Breast epithelium (tissue), 4 donors: Measurements from ENCODE around the gene LRRTM4. TPM values are rescaled to one million over a fixed set of nuclear protein-coding genes. Genes with fewer than 3 reads are reported as not detected.
"Not testable (repeated sequence)": the region's sequence is repeated elsewhere in the genome, so short reads cannot be mapped to it uniquely, and the experiment has no call there.

ENCODE experiments used
- DNase-seq, 2 donors: peaks; one replicate each; pipeline ENCODE4 v3.0.0-alpha.2; 2019; ENCODE audit warnings: low spot score in 2 of 2
- H3K27ac ChIP-seq, 2 donors: fragments of 200-600 bp; sonication (generic) in 1 of 2; one replicate each; pipeline ENCODE4 v1.5.1; 2016 to 2019; ENCODE audit warnings: mild to moderate bottlenecking in 1 of 2
- H3K27me3 ChIP-seq, 2 donors: fragments of 200-600 bp; sonication (generic) in 1 of 2; one replicate each; pipeline versions ENCODE4 v1.5.1 to v1.6.0; 2017 to 2019; ENCODE audit warnings: control low read depth in 1 of 2, mild to moderate bottlenecking in 1 of 2
- H3K36me3 ChIP-seq: fragments of 200-600 bp; one replicate; pipeline ENCODE4 v1.5.1; 2019
- H3K4me1 ChIP-seq, 2 donors: fragments of 200-600 bp; sonication (generic); one replicate each; pipeline ENCODE4 v1.5.1; 2016 to 2019; ENCODE audit warnings: control low read depth in 1 of 2
- H3K4me3 ChIP-seq, 3 donors: fragments of 200-600 bp; sonication (generic); 1 replicate in 2 of 3; 2 replicates in 1 of 3; pipeline ENCODE4 v1.5.1; 2016 to 2019; ENCODE audit warnings: mild to moderate bottlenecking in 3 of 3, moderate library complexity in 2 of 3
- H3K9me3 ChIP-seq, 2 donors: fragments of 200-600 bp; sonication (generic) in 1 of 2; one replicate each; pipeline ENCODE4 v1.5.1; 2016 to 2019; ENCODE audit warnings: control low read depth in 1 of 2
- POLR2A ChIP-seq: fragments of 450-650 bp; IDR thresholded peaks from one replicate; pipeline ENCODE4 v1.6.1; 2016; ENCODE audit warnings: antibody characterized with exemption, mild to moderate bottlenecking, moderate library complexity
- POLR2AphosphoS5 ChIP-seq, 3 donors: sonication (generic); formaldehyde crosslinking; IDR thresholded peaks; one replicate each; pipeline ENCODE4 v1.6.1; 2017; ENCODE audit warnings: antibody characterized with exemption in 3 of 3
- intact Hi-C: fragments of 100-400 bp; cut with DNase I; formaldehyde crosslinking; loops from one replicate; pipeline ENCODE4 v1.15.1; 2023; ENCODE audit warnings: low total_unique reads
- total RNA-seq, 3 donors: library from RNA; depleted of rRNA; stranded (reverse); fragments of >200 nt; gene quantifications; one replicate each; pipeline ENCODE4 v1.1.0, GENCODE V29; 2016
- TF ChIP-seq, protein P1 (sequence below), 3 donors: fragments of 450-650 bp; IDR thresholded peaks; one replicate each; pipeline ENCODE4 v1.5.1; 2016 to 2017; ENCODE audit warnings: antibody characterized with exemption in 3 of 3, mild to moderate bottlenecking in 3 of 3, moderate library complexity in 3 of 3

The LRRTM4 gene
- total RNA-seq, 3 donors from 2014 or later: 0.16 to 1.6 TPM; not detected in 1

DNA sequence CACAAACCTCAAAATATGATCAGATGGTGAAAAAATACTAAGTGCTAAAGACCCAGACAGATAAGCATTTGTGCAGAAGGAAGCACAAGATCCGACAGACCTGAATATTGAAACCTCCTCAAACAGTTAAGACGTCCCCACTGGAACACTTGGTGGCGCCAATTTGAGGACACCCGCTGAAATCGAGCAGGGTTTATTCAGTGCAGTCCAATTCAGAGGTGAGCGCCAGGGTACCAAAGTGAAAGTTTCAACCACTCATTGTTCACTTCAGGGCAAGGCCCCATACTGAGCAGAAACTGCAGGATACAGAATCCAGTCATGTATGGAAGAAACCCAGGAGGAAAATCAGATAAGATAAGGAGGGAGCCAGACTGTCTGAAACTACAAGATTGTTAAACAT is 417.6 kb downstream of the LRRTM4 start:
- Histone ChIP-seq H3K4me1 (no peaks in the 10 kb centered on the region), H3K27ac (no peak overlapping the region), H3K36me3 (no peaks in the 10 kb centered on the region), H3K27me3 (no peaks in the 10 kb centered on the region), H3K4me3 (no peak overlapping the region), H3K9me3 (no peaks in the 10 kb centered on the region)
- intact Hi-C loops: no loop called here
- no peak for TF ChIP-seq POLR2AphosphoS5 (IDR thresholded peaks at IDR 0.05)
- TF ChIP-seq, protein P1, sequence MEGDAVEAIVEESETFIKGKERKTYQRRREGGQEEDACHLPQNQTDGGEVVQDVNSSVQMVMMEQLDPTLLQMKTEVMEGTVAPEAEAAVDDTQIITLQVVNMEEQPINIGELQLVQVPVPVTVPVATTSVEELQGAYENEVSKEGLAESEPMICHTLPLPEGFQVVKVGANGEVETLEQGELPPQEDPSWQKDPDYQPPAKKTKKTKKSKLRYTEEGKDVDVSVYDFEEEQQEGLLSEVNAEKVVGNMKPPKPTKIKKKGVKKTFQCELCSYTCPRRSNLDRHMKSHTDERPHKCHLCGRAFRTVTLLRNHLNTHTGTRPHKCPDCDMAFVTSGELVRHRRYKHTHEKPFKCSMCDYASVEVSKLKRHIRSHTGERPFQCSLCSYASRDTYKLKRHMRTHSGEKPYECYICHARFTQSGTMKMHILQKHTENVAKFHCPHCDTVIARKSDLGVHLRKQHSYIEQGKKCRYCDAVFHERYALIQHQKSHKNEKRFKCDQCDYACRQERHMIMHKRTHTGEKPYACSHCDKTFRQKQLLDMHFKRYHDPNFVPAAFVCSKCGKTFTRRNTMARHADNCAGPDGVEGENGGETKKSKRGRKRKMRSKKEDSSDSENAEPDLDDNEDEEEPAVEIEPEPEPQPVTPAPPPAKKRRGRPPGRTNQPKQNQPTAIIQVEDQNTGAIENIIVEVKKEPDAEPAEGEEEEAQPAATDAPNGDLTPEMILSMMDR (IDR thresholded peaks at IDR 0.05): no peak
- TF ChIP-seq POLR2A: no peak
- DNase-seq: no peak

DNA sequence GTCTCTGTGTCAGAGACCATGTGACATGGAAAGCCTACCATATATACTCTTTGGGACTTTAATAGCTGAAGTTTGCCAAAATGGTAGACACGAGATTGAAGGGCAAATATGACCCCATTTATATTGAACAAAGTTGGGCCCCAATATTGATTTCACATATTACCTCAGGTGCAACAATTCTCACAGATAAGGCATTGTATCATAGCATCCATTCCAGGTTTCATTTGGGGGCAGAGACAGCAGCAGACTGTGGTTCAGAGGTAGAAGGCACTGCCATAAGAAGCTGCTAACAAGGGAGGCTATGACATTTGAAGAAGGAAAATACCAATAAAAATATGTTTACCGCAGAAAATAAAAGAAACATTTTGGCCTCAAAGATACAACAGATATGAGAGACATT is 419.2 kb downstream of the LRRTM4 start:
- no peaks in the 10 kb centered on the region for H3K27me3 ChIP-seq
- H3K27ac ChIP-seq: no peak overlapping the region
- no peaks in the 10 kb centered on the region for H3K36me3 ChIP-seq
- no peak for DNase-seq
- H3K9me3 ChIP-seq: no peaks in the 10 kb centered on the region
- no peak overlapping the region for H3K4me3 ChIP-seq
- TF ChIP-seq, protein P1 (IDR thresholded peaks at IDR 0.05): no peak
- intact Hi-C loops: no loop called here
- H3K4me1 ChIP-seq: no peaks in the 10 kb centered on the region

DNA sequence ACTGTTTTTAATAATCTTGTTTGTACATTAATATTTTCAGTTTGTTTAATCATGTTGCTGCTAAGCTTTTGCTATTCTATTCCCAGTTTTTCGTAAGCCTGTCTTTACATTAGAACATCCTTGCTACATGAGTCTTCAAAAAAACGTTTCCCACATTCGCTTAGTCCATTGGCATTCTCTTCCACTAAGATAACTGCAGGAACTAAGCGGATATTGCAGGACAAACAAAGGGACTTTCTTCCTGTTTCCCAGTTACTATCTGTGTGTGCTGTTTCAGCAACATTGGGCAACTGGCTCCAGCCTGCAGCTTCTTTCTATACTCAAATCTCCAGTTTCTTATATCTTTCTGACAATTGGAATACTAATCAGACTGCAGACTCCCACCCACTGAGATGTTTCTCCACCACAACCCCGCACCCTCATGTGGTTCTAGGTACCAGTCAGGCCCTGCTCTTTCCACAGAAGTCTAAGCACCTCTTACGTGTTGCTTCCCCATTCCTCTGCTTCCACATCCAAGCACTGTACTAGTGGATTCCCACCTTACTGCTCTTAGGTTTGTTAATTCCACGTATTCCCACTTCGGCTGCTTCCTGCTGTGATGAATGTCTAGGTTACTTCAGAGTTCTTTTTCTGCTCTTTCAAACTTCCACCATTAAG is 420.3 kb downstream of the LRRTM4 start:
- Histone ChIP-seq H3K27me3 (no peaks in the 10 kb centered on the region), H3K4me1 (no peaks in the 10 kb centered on the region), H3K36me3 (peaks cover 6% of the 10 kb centered on the region), H3K9me3 (no peaks in the 10 kb centered on the region), H3K27ac (no peak overlapping the region), H3K4me3 (no peak overlapping the region)
- DNase-seq: no peak
- TF ChIP-seq, protein P1 (IDR thresholded peaks at IDR 0.05): no peak
- TF ChIP-seq POLR2AphosphoS5 (IDR thresholded peaks at IDR 0.05): no peak
- no peak for TF ChIP-seq POLR2A
- intact Hi-C loops: no loop called here

DNA sequence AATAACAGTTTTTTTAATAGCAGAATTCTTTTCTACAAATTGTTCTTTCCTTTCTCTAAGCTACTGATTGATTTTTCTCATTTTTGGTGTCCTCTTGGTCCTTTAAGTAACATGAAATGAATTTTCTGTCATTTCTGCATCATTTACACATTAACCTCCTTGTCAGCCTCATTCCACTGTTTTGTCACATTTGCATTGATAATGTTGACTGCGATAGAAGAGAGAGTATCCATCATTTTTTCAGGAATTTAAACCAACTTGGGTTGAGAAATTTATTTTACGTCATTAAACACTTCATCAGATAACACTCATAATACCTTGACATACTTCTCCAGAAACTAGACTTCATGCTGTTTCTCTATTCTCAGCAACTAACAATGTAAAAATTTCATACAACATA is 422.2 kb downstream of the LRRTM4 start:
- intact Hi-C loops: no loop called here
- Histone ChIP-seq H3K27me3 (no peaks in the 10 kb centered on the region), H3K4me3 (no peak overlapping the region), H3K27ac (no peak overlapping the region), H3K36me3 (peaks cover 6% of the 10 kb centered on the region), H3K9me3 (no peaks in the 10 kb centered on the region), H3K4me1 (no peaks in the 10 kb centered on the region)
- DNase-seq: no peak
- TF ChIP-seq POLR2A: no peak
- no peak for TF ChIP-seq POLR2AphosphoS5 (IDR thresholded peaks at IDR 0.05)
- TF ChIP-seq, protein P1 (IDR thresholded peaks at IDR 0.05): no peak

DNA sequence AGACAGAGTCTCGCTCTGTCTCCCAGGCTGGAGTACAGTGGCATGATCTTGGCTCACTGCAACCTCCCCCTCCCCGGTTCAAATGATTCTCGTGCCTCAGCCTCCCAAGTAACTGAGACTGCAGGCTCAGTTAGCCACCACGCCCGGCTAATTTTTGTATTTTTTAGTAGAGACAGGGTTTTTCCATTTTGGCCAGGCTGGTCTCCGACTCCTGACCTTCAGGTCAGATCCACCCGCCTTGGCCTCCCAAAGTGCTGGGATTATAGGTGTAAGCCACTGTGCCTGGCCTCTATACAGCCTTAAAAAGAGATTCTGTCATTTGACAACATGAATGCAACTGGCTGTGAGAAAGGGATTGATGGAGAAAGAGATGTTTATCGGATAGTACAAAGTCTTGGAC is 426.7 kb downstream of the LRRTM4 start:
- intact Hi-C loops, DNase-seq, H3K9me3 ChIP-seq, H3K36me3 ChIP-seq, H3K4me3 ChIP-seq, H3K4me1 ChIP-seq, H3K27ac ChIP-seq, H3K27me3 ChIP-seq: not testable (repeated sequence)

DNA sequence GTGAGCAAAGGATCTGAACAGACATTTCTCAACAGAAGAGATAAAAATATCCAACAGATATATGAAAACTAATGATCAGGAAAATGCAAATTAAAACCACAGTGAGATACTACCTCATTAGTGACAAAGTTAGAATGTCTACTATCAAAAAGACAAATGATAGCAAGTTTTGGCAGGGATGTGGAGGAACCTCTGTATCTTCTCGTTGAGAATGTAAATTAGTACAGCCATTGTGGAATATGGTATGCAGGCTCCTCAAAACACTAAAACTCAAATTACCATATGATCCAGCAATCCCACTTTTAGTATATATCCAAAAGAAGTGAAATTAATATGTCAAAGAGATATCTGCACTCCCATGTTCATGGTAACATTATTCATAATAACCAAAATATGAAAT is 427.1 kb downstream of the LRRTM4 start:
- no peaks in the 10 kb centered on the region for H3K4me1 ChIP-seq
- intact Hi-C loops: no loop called here
- TF ChIP-seq POLR2A (no peak), POLR2AphosphoS5 (IDR thresholded peaks at IDR 0.05) (no peak)
- TF ChIP-seq, protein P1 (IDR thresholded peaks at IDR 0.05): no peak
- H3K27me3 ChIP-seq: no peaks in the 10 kb centered on the region
- peaks cover 6% of the 10 kb centered on the region for H3K36me3 ChIP-seq
- no peak for DNase-seq
- H3K27ac ChIP-seq: no peak overlapping the region
- H3K4me3 ChIP-seq: no peak overlapping the region
- no peaks in the 10 kb centered on the region for H3K9me3 ChIP-seq

DNA sequence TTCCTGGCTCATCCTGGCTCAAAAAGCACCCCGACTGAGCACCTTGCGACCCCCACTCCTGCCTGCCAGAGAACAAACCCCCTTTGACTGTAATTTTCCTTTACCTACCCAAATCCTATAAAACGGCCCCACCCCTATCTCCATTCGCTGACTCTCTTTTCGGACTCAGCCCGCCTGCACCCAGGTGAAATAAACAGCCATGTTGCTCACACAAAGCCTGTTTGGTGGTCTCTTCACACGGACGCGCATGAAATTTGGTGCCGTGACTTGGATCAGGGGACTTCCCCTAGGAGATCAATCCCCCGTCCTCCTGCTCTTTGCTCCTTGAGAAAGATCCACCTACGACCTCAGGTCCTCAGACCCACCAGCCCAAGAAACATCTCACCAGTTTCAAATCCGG is 433.8 kb downstream of the LRRTM4 start:
- H3K27me3 ChIP-seq, H3K27ac ChIP-seq, H3K4me1 ChIP-seq, H3K4me3 ChIP-seq, DNase-seq, intact Hi-C loops, H3K36me3 ChIP-seq, H3K9me3 ChIP-seq: not testable (repeated sequence)
